Neural crest cell (in vitro differentiated cells): ENCODE data around the gene GMDS. TPM values are rescaled to one million over a fixed set of nuclear protein-coding genes. Genes with fewer than 3 reads are reported as not detected.

Experiments used
- DNase-seq: peaks from one replicate; pipeline ENCODE4 v3.0.0; 2021; ENCODE audit warnings: low read depth, mixed read lengths, low spot score
- H3K27ac Mint-ChIP-seq: one replicate; pipeline ENCODE4 v1.8.0; 2021; ENCODE audit warnings: mild to moderate bottlenecking, mixed read lengths; ENCODE audit not compliant: unreplicated experiment
- H3K27me3 Mint-ChIP-seq: 2 replicates; pipeline ENCODE4 v1.8.0; 2021; ENCODE audit warnings: low read depth, mild to moderate bottlenecking, mixed read lengths
- H3K36me3 Mint-ChIP-seq: 2 replicates; pipeline ENCODE4 v1.8.0; 2021; ENCODE audit warnings: low read depth, mild to moderate bottlenecking, mixed read lengths
- H3K4me1 Mint-ChIP-seq: 2 replicates; pipeline ENCODE4 v1.8.0; 2021; ENCODE audit warnings: mixed read lengths
- H3K4me3 Mint-ChIP-seq: one replicate; pipeline ENCODE4 v1.8.0; 2021; ENCODE audit warnings: mild to moderate bottlenecking, mixed read lengths
- H3K9me3 Mint-ChIP-seq: 2 replicates; pipeline ENCODE4 v1.8.0; 2021; ENCODE audit warnings: mixed read lengths
- CTCF ChIP-seq: fragments of 200-600 bp; sonication (generic); conservative IDR thresholded peaks from 2 replicates; pipeline ENCODE4 v1.5.0; 2021; ENCODE audit warnings: antibody characterized with exemption, mild to moderate bottlenecking
- total RNA-seq: library from RNA; stranded (reverse); gene quantifications from 2 replicates; pipeline ENCODE4 v1.2.1, GENCODE V29; 2021

The GMDS gene
- total RNA-seq, 1 donor from 2014 or later, result 16.1 TPM

GRCh38 chr6:2196079-2196679 is 49.2 kb downstream of the GMDS start:
- peak; percentile 91 for TF ChIP-seq CTCF
- Mint-ChIP-seq H3K9me3 (no peaks in the 10 kb centered on the region), H3K36me3 (no peaks in the 10 kb centered on the region), H3K27me3 (peaks cover 11% of the 10 kb centered on the region), H3K27ac (no peak overlapping the region), H3K4me1 (peaks cover 3% of the 10 kb centered on the region), H3K4me3 (no peak overlapping the region)
- DNase-seq, result peak; percentile 18

- H3K27ac Mint-ChIP-seq, result no peak overlapping the region
- peaks cover 11% of the 10 kb centered on the region for H3K27me3 Mint-ChIP-seq
- no peaks in the 10 kb centered on the region for H3K36me3 Mint-ChIP-seq
- no peak for TF ChIP-seq CTCF
- H3K9me3 Mint-ChIP-seq, result no peaks in the 10 kb centered on the region
- no peak for DNase-seq
- H3K4me1 Mint-ChIP-seq, result peaks cover 3% of the 10 kb centered on the region
- no peak overlapping the region for H3K4me3 Mint-ChIP-seq
These were observed 50.8 kb downstream of the GMDS start for GRCh38 chr6:2194643-2195042.

GRCh38 chr6:2193931-2194330 is 51.5 kb downstream of the GMDS start:
- no peaks in the 10 kb centered on the region for H3K36me3 Mint-ChIP-seq
- H3K4me3 Mint-ChIP-seq, result no peak overlapping the region
- no peak overlapping the region for H3K27ac Mint-ChIP-seq
- no peak for DNase-seq
- H3K27me3 Mint-ChIP-seq, result peaks cover 11% of the 10 kb centered on the region
- H3K4me1 Mint-ChIP-seq, result peaks cover 3% of the 10 kb centered on the region
- H3K9me3 Mint-ChIP-seq, result no peaks in the 10 kb centered on the region
- no peak for TF ChIP-seq CTCF

GRCh38 chr6:2192976-2193375 is 52.4 kb downstream of the GMDS start:
- Mint-ChIP-seq H3K27me3 (peaks cover 7% of the 10 kb centered on the region), H3K4me3 (no peak overlapping the region), H3K36me3 (no peaks in the 10 kb centered on the region), H3K9me3 (no peaks in the 10 kb centered on the region), H3K4me1 (peaks cover 3% of the 10 kb centered on the region), H3K27ac (no peak overlapping the region)
- no peak for TF ChIP-seq CTCF
- DNase-seq, result no peak

GRCh38 chr6:2191390-2191740 is 54.0 kb downstream of the GMDS start:
- DNase-seq, result no peak
- peaks cover 3% of the 10 kb centered on the region for H3K27me3 Mint-ChIP-seq
- peaks cover 3% of the 10 kb centered on the region for H3K4me1 Mint-ChIP-seq
- no peaks in the 10 kb centered on the region for H3K36me3 Mint-ChIP-seq
- no peak for TF ChIP-seq CTCF
- no peaks in the 10 kb centered on the region for H3K9me3 Mint-ChIP-seq
- H3K4me3 Mint-ChIP-seq, result no peak overlapping the region
- H3K27ac Mint-ChIP-seq, result no peak overlapping the region
